GM19467 (cell line): ENCODE measurements around the gene PRTG.
"Not testable (repeated sequence)": the region's sequence is repeated elsewhere in the genome, so short reads cannot be mapped to it uniquely, and the experiment has no call there.

Experiments used
- ATAC-seq: cut with Tn5 transposase; IDR thresholded peaks from one replicate; pipeline ENCODE4 v1.9.1; 2021; ENCODE audit warnings: mild to moderate bottlenecking, moderate library complexity; ENCODE audit not compliant: unreplicated experiment

The PRTG gene

DNA sequence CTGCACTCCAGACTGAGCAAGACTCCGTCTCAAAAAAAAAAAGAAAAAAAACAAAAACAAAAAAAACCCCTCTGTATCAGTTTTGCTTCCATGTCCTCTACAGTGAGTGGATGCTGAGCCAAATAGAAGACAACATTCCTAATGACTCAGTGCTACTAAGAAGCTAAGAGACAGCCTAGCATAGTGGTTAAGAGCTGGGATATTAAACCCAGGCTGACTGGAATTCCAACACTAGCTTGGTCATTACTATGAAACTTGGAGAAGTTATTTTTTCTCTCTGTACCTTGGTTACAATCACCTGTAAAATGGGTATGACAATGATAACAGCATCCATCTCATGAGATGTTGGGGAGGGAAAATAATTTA, 93.9 kb downstream of the PRTG start:
- ATAC-seq = no peak

DNA sequence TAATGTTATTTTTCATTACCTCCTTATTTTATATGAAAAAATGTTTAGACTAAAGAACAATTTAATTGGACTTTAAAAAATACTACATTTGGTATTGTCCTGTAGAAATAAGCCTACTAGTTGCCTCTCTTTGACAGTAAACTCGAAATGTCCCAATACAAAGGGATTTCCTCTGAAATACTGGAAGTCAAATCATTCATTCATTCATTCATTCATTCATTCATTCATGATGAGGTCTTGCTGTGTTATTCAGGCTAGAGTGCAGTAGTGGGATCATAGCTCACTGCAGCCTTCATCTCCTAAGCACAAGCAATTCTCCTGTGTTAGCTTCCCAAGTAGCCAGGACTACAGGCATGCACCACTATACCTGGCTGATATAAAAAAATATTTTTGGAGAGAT, 104.2 kb downstream of the PRTG start:
- no peak for ATAC-seq

DNA sequence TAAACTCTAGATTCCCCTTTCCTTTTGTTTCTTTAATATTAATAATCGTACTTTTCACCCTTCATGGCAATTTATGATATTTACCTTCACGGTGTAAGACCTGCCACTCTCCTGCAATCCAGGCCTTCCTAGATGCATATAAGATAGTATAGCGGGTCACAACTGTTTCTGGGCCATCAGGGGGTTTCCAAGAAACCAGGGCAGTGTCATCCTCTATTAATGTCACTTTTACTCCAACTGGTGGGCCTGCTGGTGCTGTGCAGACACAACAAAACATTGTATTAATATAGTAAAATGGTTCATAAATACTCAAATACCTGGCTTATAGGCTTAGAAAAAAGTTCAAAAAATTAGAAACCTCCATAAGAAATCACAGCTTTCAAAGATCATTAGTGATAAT, 105.9 kb downstream of the PRTG start:
- no peak for ATAC-seq

DNA sequence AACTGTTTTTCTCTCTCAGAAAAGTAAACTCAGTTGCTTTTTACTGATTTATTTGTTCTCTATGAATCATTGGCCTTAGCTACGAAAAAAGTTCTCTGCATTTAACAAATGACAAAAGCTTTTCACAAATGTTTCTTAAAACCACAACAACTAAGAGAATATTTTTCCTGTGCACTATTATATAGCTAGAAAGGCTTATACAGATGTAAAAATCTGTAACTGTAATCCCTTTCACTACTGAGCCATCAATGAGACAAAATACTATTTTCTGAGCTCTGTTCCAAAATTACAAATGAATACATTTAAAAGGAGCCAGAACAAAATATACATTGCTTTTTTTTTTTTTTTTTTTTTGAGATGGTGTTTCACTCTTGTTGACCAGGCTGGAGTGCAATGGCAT, 109.2 kb downstream of the PRTG start:
- no peak for ATAC-seq

DNA sequence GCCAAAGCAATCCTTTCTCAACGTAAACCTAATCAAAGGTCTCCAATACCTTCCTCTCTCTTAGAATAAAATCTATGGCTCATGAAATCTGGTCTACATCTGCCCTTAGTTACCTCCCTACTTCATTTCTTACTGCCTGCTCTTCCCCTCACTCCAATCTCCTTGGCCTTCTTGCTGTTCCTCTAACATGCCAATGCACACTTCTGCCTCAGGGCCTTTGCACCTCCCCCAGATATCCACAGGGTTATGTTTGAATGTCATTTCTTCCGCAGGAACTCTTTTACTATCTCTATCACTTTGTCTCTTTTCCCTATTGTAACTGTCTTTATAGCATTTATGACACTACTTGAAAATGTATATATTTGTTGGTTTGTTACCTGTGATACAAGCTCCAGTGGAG, 110.5 kb downstream of the PRTG start:
- ATAC-seq = no peak

DNA sequence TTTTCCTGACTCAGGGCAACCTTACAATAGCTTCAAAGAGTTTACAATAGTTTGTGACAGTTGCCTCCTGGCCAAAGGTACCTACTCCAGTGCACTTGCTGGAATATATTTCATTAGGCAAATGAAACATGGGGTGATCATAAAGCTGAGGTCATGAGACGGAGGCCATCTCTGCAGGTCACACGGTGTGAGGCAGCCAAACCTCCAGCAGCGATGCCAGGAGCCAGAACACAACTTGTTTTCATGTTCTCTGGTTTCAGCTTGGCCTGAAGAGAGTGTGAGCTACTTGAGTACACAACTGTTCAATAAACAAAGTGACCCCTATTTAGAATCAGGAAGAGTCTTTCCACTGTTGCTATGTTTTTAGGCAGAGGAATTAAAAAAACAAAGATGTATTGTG, 112.1 kb downstream of the PRTG start:
- no peak for ATAC-seq

DNA sequence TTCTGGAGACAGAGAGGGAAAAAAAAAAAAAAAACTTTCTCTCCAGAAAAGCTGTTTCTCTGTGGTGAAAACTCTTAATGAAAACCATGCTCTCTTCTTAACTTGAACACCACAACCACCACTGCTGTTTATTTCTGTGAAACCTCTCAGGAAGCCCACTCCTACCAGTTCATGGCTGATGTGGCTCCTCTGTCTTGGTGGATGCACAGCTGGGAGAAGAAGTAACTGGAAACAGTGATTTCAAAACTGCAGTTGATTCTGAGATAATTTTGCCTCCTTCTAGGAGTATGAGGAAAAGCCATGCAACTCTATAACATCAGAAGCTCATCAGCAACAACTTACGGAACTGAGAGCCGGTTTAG, 114.6 kb downstream of the PRTG start:
- no peak for ATAC-seq

DNA sequence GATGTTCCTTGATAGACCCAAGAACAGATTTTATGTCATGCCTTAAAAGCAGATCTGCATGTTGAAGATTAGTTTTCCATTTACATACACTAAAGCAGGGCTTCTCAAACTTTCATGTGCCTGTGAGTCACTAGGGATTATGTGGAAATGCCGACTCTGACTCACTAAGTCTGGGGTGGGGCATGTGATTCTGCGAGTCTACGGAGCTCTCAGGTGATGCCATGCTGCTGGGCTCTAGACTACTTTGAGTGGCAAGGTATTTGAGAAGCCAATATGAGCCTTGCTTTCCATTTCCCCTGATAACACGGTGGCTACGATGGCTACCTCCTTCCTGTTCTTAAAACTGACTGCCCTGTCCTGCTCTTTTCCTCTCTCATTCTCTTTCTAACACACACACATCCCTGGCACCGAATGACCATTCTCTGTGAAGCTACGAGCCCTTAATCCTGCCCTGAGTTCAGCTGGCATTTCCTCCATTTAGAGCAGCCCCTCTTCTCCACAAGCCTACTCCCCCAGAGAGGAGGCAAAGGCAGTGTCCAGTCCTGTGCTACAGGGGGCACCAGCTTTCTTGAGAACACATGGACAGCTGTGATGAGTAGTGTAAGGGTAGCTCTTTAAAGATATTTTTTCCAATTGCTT, 115.1 kb downstream of the PRTG start:
- ATAC-seq = no peak

DNA sequence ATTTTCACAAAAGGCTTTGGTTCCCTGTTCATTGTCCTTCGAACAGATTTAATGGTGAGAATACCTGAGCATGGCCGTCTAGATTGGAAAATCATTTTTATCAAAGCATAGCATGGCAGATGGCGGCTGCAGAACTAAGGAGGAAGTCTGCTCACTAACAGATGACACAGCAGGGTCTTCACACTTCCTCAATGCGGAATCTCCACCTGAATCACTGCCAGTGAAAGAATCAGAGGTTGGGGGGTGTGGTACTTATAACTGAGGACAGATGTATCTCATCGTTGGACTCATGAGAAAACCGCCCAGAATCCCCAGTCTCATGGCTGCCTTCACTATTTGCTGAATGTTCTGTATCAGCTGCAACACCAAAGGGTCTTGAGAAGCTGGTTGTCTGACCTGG, 123.2 kb downstream of the PRTG start:
- ATAC-seq = no peak

DNA sequence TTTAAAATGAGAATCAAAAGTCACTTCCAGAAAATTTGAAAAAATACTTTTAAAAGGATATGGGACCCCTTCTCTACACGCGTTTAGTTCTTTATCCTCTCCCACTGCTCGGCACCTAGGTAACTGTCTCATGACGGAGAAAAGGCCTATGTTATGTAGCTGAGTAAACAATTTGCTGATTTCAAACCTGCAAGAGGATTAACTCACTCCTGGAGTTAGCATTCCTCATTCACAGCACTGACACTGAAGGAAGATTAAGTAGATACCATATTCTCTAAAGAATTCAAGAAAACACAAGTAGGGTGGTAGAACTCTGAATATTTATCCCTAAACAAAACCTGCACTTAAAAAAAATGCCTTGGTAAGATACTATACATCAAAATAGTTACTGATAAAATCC, 124.6 kb downstream of the PRTG start:
- no peak for ATAC-seq

DNA sequence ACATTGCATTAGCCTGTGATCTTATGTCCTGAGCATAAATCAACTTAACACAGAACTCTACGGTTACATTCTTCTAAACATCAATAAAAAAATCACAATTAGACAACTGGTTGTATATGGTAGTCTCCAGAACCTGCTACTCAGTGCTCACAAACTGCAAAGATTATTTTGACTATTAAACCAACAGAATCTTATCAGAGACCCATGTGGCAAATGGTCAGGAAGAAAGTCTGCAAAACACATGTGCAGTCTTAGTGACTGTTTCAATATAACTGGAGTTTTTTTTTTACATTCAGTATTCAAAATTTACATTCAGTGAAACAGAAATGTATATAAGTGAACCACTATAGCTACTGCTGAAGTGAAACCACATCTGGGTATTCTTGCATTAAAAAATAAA, 127.5 kb downstream of the PRTG start:
- no peak for ATAC-seq

DNA sequence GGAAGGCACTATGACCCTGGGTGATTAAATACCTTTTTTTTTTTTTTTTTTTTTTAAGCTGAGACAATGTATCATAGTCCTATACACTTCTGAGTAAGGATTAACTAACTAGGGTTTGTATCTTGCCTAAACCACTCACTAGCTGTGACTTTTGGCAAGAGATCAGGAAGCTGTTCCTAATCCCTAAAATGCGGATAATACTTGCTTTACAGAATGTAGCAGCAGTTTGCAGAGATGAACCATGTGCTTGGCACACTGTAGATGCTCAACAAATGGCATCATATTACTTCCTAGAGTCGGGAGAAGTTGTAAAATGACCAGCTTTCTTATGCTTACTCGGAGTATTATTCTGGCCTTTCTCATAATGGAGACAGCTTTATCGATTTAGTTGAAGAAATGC, 129.2 kb downstream of the PRTG start:
- ATAC-seq = no peak

DNA sequence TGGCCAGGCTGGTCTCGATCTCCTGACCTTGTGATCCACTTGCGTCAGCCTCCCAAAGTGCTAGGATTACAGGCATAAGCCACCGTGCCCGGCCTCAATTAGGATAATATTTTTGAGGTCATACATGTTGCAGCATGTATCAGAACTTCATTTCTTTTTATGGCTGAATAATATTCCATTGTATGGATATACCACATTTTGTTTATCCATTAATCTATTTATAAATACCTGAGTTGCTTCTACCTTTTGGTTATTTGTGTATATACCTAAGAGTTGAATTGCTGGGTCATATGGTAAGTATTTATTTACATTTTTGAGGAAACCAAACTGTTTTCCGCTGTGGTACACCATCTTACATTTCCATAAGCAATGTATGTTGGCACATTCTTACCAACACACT, 136.7 kb downstream of the PRTG start:
- ATAC-seq = no peak

DNA sequence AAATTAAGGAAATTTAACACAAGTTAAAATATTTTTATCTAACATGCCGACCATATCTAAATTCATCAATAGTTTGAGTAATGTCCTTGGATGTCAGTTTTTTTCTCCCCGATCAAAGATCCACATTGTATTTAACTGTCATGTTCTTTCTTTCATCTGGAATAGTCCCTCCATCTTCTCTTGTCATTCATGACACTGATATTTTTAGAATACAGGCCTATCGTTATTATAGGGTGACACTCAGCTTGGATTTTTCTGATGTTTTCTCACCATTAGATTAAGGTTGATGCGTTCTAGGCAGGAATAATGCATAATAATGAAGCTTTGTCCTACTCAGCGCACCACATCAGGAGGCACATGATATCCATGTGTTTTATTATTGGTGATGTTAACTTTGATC, 141.6 kb downstream of the PRTG start:
- no peak for ATAC-seq

DNA sequence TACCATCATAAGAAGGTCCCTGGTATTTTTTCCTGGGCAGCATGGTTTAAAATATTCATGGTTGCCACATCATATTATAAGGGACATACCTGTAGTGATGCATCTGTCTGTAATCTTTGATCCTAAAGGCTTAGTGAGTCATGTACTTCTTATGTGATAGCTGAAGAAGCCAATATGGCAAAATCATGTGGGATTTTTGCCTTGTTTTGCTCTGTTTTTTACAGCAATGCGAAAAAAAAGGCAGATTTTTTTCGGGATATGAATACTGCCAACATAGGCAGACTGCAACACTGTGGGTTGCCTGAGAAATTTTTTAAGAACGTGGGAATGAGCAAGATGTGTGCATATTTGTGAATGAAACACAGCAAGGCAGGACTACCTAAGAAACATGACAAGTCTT, 143.5 kb downstream of the PRTG start:
- no peak for ATAC-seq

DNA sequence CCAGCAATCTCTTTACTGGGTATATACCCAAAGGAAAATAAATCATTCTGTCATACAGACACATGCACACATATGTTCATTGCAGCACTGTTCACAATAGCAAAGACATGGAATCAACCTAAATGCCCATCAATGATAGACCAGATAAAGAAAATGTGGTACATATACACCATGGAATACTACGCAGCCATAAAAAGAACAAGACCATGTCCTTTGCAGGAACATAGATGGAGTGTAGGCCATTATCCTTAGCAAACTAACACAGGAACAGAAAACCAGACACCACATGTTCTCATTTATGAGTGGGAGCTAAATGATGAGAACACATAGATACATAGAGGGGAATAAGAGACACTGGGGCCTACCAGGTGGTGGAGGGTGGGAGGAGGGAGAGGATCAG, 149.9 kb downstream of the PRTG start:
- ATAC-seq = not testable (repeated sequence)

DNA sequence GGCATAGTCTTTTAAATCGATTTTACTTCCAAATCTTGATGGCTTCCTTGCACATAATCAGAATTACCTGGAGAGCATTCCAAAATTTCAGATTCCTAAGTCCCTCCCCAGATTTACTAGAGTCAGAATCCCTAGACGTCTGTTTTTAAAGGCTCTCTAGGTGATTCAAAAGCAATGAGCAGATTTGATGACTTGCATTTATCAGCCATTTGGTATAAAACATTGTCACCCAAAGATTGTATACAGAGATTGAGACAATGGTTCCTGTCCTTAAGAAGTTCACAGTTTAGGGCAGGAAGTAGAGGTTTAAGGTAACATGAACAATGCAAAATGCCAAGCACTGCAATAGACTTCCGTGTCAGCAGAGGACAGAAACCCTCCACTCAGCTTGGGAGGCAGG, 152.2 kb downstream of the PRTG start:
- ATAC-seq = no peak

DNA sequence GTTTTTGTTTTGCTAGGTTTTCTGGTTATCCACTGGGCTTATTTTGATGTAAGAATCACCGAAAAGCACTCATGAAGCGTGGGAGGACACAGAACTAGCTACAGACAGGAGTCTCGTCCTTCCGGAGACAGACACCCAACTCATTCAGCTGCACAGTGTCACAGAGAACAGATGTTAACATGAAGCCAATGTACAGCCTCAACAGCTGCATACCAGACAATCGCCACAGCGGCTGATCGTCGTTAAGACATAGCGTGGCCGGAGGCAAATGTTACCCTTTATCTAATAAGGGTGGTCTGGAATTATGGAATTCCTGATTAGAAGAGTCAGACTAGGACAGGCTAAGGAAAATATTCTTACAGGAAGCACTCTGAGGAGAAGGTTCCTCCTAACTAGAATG, 153.7 kb downstream of the PRTG start:
- no peak for ATAC-seq

DNA sequence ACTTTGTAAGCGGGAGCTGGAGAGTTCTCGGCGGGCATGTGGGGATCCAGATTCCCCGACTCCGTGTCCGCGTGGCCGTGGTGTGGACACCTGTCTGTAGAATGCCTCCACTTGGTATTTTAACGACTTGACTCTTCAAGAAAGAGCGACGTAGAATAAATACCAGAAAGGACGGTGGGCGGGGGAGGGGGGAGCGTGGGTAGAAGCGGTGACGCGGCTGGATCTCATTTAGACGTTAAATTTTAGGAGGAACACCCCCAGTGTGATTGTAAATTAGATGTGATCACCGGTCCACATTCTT, 154.2 kb downstream of the PRTG start:
- no peak for ATAC-seq

DNA sequence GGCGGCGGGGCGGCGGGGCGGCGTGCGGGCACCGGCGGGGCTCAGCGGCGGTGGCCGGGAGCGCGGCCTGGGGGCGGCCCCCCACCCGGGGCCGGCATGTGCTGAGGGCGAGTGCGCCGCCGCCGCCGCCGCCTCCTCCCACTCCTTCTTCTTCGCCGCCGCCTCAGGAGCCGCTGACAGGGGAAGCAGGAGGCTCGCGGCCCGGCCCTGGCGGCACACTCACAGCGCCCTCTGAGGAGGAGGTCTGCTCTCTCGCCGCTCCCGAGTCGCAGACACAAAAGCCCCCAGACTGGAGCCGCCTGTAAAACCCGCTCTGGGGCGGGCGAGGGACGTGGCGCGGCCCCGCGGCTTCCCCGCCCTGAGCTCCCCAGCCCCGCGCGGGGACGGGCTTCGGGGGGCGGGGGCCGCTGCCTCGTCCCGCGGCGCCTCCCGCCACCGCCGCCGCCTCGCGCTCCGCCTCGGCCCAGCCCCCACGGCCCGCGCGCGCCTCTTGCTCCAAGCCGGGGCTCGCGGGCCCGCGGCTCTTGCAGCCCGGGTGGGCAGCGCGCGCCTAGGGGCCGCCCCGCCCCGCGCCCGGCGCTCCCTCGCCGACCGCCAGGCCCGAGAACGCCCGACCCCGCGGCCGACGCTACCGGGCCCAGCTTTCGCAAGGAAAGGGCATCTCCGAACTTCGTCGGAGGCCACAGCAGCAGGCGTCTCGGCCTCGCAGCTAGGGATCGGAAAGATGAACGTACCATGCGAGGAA, 154.7 kb downstream of the PRTG start, which contains the start of gene PYGO1:
Gene PYGO1 (minus strand): TSS at position 276 of the 745 bp plus-strand sequence. CDS start 462 bp downstream, outside the sequence.
- ATAC-seq = no peak

DNA sequence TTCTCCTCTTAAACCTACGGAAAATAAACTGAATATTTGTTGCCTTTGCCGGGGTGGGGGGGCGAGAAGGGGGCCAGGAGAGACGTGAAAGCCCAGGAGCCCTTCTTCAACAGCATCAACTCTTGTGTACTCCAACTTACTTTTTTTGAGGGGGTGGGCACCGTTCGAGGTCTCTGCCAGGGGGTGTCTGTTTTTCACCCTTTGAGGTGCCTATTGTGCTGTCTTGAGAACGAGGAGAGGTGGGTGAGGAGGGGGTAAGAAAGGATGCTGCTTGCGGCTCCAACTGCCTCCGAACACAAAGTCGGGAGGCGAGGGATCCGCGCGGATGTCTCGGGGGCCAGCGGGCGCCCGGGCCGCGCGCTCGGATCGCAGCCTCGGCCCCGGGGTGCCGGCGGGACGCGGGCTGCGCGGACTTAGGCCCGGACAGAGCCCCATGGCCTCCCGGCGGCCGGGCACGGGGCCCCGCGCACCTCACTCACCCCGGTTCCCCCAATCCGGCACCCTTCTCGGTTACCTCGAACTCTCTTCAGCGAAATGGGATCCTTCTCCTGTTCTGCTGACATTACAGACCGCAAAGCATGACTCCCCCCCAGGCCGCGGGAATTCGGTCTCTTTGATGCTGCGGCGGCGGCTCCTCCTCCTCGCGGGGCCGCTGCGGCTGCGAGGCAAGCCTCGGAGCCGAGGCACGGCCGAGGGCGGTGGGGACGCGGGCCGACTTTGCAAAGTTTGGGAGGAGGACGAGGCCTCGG, 155.5 kb downstream of the PRTG start:
- no peak for ATAC-seq

DNA sequence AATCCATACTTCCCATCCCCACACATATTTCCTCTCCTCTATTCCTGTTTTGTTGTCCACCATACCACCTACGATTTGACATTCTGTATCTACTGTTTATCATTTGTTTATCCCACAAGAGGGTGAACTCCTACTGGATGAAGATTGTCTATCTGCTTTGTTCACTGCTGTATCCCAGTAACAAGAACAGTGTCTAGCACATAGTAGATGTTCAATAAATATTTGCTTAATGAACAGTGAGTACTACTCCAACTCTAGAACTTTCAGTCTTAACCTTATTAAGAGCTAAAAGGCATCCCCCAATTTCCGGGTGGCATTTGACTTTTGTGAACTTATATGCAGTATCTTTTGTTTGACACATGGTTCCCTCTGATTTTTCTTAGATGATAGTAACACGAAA, 156.1 kb downstream of the PRTG start:
- no peak for ATAC-seq
